ENCODE data around the gene LRRC74B.
"Not testable (repeated sequence)": the region's sequence is repeated elsewhere in the genome, so short reads cannot be mapped to it uniquely, and the experiment has no call there.

DNA sequence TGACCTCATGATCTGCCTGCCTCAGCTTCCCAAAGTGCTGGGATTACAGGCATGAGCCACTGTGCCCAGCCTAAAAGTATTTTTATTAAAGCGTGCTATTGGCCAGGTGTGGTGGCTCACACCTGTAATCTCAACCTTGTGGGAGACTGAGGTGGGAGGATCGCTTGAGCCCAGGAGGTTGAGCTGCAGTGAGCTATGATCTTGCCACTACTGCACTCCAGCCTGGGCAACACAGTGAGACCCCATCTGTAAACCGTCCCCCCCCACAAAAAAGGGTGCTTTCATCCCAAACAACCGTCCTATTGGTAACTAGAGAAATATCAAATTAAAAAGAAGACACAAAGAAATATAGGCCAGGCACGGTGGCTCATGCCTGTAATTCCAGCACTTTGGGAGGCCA lies 6.6 kb upstream of the LRRC74B start:
- TF ChIP-seq EZH2 (IDR thresholded peaks at IDR 0.05; ENCODE audit: insufficient read depth, low read length); CTCF (IDR thresholded peaks at IDR 0.05; ENCODE audit: insufficient read depth, low read depth, low read length): not testable (repeated sequence)
